Fibroblast of peridontal ligament (primary cell): ENCODE measurements around the gene ZCCHC10.
"Not testable (repeated sequence)": the region's sequence is repeated elsewhere in the genome, so short reads cannot be mapped to it uniquely, and the experiment has no call there.

Experiments
- DNase-seq: peaks from one replicate; pipeline ENCODE4 v3.0.0-alpha.2; 2010; ENCODE audit errors: extremely low read depth

Gene ZCCHC10

GRCh38 chr5:133041910-133042309 lies 15.6 kb upstream of the ZCCHC10 start:
- DNase-seq, result peak; percentile 50

- DNase-seq, result no peak
Observed at GRCh38 chr5:133041157-133041784, 14.9 kb upstream of the ZCCHC10 start.

- DNase-seq, result not testable (repeated sequence)
Observed at GRCh38 chr5:133036677-133037076, 10.3 kb upstream of the ZCCHC10 start.

GRCh38 chr5:133035224-133035623 lies 8.9 kb upstream of the ZCCHC10 start:
- no peak for DNase-seq

- no peak for DNase-seq
Observed at GRCh38 chr5:133034064-133034463, 7.7 kb upstream of the ZCCHC10 start.

- DNase-seq, result no peak
Observed at GRCh38 chr5:133032852-133033742, 6.7 kb upstream of the ZCCHC10 start.

GRCh38 chr5:133030343-133031005 lies 4.1 kb upstream of the ZCCHC10 start:
- DNase-seq, result no peak

GRCh38 chr5:133029416-133029815 lies 3.1 kb upstream of the ZCCHC10 start:
- no peak for DNase-seq

- DNase-seq, result no peak
Observed at GRCh38 chr5:133026664-133027153, 360 bp upstream of the ZCCHC10 start.

- not testable (repeated sequence) for DNase-seq
Observed at GRCh38 chr5:133019471-133019870, 6.9 kb downstream of the ZCCHC10 start.

GRCh38 chr5:133017964-133018363 lies 8.4 kb downstream of the ZCCHC10 start:
- no peak for DNase-seq

- peak; percentile 62 for DNase-seq
Observed at GRCh38 chr5:133015466-133015865, 10.9 kb downstream of the ZCCHC10 start.

GRCh38 chr5:133008455-133008854 lies 17.9 kb downstream of the ZCCHC10 start:
- not testable (repeated sequence) for DNase-seq

GRCh38 chr5:133006653-133007052 lies 19.7 kb downstream of the ZCCHC10 start:
- no peak for DNase-seq

GRCh38 chr5:132999246-132999645 lies 27.1 kb downstream of the ZCCHC10 start:
- DNase-seq, result peak; percentile 31

GRCh38 chr5:132998556-132998955 lies 27.8 kb downstream of the ZCCHC10 start:
- DNase-seq, result no peak

GRCh38 chr5:132996307-132996706 lies 30.0 kb downstream of the ZCCHC10 start:
- no peak for DNase-seq

- no peak for DNase-seq
Observed at GRCh38 chr5:132987531-132988408, 38.6 kb downstream of the ZCCHC10 start.

GRCh38 chr5:132982971-132983370 lies 43.4 kb downstream of the ZCCHC10 start:
- not testable (repeated sequence) for DNase-seq

- DNase-seq, result no peak
Observed at GRCh38 chr5:132981288-132981687, 45.1 kb downstream of the ZCCHC10 start.

GRCh38 chr5:132979976-132980375 lies 46.4 kb downstream of the ZCCHC10 start:
- no peak for DNase-seq
